ENCODE results near the gene PCARE.
A peak's percentile ranks its signal among the peaks of the same experiment; 100 is the strongest.
"Not testable (repeated sequence)": the region's sequence is repeated elsewhere in the genome, so short reads cannot be mapped to it uniquely, and the experiment has no call there.

Gene PCARE

DNA sequence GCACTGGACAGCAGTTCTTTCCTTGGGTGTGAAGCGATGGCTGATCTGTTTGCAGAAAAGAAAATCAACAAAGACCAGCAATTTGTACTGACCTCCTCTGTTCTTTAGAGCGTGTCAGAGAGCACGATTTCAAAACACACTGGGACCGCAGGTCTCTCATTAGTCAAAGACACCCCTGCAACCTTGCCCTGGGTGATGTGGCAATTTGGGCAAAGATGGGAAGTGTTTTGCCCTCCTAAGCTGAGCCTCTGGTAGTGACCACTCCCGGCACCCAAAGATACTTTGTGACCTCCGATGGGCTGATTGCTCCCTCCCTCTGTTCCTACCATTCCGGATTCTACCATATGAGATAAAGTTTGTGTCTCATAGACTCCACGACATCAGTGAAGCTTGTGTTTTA, 22.6 kb upstream of the PCARE start:
- no peak for DNase-seq (ENCODE audit: low spot score)

DNA sequence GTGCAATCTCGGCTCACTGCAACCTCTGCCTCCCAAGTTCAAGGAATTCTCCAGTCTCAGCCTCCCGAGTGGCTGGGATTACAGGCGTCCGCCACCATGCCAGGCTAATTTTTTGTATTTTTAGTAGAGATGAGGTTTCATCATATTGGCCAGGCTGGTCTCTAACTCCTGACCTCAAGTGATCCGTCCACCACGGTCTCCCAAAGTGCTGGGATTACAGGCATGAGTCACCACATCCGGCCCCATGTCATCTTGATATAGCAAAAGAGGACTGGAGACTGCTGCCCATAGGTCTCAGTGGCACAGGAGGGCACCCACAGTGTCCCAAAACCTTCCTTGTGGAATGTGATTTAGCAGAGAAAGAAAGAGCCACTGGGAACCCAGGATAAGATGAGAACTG, 16.0 kb upstream of the PCARE start:
- not testable (repeated sequence) for DNase-seq (ENCODE audit: low spot score)

DNA sequence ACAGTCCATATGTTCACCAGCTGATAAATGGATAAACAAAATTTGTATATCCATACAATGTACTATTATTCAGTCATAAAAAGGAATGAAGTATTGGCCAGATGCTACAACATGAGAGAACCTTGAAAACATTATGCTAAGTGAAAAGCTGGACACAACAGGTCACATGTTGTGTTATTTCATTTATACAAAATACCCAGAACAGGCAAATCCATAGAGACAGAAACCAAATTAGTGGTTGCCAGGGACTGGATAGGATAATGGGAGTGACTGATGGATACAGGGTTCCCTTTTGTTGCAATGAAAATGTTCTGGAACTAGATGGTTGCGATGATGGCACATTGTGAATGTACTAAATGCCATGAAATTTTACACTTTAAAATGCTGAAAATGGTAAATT, 10.2 kb upstream of the PCARE start:
- no peak for DNase-seq (ENCODE audit: low spot score)

DNA sequence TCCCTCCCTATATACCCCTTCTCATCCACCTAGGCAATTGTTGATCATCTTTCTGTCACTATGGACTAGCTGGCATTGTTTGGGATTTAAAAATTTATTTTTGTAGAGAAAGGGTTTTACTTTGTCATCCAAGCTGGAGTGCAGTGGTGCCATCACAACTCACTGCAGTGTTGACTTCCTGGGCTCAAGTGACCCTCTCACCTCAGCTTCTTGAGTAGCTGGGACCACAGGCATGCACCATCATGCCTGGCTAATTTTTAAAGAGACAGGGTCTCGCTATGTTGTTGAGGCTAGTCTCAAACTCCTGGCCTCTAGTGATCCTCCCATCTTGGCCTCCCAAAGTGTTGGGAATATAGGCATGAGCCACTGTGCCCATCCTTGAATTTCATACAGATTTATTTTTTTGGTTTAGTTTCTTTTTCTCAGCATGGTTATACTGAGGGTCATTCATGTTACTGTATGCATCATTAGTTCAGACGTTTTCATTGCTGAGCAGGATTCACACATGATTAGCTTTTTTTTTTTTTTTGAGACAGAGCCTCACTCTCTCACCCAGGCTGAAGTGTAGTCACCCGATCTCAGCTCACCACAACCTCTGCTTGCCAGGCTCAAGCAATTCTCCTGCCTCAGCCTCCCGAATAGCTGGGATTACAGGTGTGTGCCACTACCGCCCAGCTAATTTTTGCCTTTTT, 8.6 kb upstream of the PCARE start:
- DNase-seq (ENCODE audit: low spot score), result no peak

DNA sequence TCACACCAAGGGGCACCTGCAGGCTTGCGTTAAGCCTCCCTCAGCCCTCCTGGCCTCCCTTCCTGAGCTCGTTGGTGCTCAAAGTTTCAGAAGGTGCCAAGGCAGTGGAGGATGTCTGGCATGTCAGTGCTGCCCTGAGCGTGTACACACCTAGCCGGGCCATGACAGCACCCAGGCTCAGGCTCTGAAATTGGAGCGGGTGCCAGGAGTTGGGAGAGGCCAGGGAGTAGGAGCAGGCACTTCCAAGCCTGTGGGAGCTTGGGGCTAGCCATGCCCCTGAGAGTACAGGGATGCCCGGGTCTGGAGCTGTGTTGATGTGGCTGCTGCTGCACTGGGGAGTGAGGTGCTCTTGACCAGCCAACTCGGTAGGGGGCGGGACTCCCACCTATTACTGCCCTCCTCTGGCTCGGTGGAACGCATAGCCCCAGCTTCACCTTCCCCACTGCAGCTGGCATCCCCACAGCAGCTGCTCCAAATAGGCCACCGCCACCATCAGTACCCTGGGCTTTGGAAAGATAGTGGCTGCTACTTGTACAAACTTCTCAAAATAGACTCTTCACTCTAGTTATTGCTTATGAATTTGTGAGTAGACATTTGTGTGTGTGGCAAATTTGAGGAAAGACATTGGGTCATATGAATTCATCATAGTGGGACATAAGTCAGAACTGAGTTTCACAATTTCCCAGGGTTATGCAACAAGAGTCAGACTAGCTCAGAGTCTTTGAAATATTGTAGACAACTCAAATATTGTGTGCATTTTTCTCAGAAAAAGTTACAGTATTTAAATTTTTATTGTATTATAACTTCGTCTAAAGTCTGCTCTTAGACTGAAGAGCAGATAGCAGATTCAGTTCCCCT, 6.8 kb upstream of the PCARE start:
- DNase-seq (ENCODE audit: low spot score), result no peak

DNA sequence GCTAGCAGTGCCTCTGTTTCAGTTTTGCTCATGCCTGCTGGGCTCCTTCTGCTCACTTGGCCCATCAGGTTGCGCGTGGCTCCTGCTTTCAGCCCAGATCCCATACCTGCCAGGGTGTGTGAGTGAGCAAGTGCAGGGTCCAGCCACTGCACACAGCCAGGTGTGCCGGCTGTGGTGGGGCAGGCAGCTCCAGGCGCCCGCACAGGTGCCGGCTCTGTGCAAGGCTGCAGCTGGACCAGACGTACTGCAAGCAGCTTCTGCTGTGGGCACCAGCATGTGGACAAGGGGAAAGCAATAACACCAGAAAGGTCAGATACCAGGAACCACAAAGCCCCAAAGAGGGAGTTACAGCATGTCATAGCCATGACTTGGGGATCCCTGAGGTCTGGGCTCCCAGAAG, 5.6 kb upstream of the PCARE start:
- no peak for DNase-seq (ENCODE audit: low spot score)

DNA sequence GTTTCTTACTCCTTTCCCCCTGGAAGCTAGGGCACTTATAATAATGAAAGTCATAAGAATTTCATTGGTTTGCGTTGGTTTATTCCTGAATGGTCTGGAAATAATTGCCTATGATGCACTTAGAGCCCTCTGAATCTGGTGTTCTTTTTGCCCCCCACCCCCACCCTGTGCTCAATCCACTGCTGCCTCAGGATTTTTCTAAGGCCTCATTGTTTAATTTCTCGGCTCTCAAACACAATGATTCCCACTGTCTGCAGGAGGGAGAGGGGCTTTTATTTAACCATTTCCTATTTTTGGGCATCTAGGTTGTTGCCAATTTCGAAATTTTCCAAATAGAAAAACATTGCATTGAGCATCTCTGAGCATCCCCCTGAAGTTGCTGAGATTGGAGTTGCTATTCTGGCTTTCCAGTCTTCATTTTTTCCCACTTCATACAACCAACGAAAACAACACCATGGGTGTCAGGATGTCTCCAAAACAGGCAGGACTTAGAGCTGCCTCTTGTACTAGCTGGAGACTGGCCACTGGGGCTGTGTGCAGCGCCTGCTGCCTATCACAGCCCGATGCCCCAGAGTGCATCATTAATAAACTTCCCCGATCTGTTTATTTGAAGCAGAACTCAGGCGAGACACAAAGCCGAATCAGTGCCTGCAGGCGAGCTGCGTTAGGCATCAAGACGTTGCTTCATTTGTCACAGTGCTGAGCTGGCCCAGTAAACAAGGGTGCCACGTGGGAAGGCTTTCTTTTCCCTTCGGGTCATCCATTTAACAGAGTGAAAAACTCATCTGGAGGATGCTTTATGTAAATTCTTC, 1.8 kb upstream of the PCARE start:
- peak; percentile 61 for DNase-seq (ENCODE audit: low spot score)

DNA sequence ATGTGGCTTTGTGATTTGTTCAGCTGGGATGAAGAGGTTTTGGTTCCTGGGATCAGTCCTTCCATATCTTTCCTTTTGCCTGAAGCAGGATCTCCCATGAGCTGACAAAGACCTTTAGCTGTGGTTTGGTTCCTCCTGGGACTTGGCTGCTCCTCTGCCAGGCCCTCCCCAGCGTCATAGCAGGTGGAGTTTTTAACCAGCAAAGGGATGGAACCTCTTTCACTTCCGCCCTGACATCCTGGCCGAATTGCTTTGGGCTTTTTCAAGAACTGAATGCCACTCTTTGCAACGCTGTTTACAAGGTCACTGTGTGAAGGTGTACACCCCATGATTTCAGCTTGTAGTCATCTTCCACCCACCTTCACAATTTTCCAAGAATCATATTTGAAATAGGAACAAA, 390 bp downstream of the PCARE start:
- DNase-seq (ENCODE audit: low spot score), result no peak

DNA sequence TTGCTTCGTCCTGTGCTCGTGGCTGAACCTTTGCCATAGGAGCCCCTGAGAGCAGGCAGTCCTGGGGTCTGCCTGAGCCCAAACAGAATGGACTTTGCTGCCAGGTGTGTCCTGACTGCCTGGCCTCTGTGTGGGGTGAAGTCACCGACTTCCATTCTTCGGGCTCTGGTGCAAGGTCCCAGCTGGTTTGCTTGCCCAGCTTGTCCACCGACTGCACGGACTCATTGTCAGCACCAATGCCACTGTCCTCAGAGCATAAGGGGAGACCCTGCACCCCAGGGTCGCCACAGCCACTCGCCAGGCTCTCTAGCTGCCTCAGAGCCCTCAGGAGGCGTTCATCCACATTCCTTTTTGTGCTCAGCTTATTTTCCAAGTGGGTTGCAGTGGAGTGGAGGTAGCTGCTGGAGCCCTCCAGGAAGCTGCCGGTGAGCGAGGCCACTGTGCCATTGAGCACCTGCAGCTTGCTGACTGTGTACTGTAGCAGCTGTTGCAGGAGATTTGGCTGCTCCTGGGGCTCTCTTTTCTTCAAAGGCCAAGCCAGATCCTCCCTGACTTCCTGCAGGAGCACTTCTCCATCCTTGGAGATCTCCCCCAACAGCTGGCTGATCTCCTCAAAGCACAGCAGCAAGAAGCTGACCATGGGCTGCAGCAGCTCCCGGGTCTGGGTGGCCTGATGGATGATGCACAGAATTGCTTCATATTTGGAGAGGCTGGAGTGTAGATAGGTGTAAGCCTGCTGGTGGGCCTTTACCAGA, 1.2 kb downstream of the PCARE start:
- no peak for DNase-seq (ENCODE audit: low spot score)

DNA sequence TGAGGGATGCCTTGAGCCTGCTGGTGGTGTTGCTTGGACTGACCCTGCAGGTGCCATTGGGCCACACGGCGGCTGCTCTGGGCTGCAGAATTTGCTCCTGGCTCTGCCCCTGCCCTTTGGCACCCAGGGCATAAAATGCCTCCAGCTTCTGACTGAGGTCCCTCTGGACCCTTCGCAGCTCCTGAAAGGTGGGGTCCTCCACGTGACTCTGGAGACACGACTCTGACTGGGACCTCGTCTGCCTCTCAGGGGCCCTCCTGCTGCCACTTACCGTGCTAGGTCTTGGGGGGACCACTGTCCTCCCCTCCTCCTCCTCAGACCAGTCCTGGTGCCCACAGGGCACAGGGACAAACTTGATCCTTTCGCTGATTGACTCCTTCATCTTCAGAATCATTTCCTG, 2.1 kb downstream of the PCARE start:
- no peak for DNase-seq (ENCODE audit: low spot score)

DNA sequence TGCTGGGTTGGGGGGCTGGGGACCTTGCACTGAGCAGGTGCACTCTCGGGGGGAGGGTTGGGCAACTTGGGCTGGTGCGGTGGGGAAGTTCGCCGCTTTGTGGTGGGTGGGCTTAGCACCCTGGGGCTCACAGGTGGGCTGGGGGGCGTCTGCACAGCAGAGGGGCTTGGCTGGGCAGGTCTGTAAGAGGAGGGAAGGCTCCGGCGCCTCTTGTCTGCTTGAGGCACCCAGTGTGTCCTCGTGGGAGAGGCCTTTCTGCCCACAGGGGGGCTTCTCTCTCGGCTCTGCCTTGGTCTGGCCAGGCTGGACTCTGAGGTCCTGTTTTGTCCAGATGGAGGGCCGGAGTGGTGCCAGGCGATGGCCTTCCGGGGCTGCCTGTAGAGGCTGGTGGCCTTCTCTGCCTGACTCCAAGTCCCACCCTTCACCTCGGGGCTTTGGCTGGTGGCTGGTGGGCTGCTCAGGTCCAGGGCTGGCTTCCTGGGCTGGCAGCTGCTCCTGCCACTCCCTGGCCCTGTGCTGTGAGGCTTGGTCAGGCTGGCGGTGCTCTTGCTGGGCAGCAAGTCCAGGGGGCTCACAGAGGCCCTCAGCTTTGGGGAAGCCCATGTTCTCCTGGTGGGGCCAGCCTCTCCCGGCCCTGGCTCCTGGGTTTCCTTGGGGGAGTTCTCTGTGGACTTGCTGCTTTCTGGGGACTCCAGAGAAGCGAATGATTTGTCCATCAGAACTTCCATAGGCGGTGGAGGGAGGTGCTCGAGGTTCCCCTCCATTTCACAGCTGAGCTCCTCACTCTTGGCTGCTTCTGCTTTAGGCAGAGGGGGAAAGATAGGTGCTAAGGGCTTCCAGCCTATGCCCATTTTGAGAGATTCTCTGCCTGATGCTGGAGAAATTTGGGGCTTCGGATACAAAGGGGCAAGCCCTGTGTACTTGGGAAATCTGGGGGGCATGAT, 3.0 kb downstream of the PCARE start:
- no peak for DNase-seq (ENCODE audit: low spot score)

DNA sequence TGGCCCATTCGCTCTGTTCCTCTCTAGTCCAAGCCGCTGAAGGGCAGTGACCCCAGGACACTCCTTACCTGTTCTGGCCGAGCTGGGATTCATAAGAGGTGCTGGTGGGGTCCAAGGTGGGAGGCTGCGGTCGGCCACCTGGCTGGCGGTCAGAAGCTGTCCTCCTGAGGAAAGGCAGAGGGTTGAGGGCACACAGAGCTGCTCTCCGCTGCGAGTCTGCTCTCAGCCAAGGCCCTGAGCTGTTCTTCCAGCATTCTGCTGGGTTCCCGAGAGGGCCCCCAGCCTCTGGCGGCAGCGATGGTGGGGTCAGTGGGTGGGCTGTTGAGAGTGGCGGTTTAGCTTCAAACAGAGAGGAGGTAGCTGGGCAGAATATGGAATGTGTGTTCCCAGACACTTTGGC, 3.8 kb downstream of the PCARE start:
- no peak for DNase-seq (ENCODE audit: low spot score)

DNA sequence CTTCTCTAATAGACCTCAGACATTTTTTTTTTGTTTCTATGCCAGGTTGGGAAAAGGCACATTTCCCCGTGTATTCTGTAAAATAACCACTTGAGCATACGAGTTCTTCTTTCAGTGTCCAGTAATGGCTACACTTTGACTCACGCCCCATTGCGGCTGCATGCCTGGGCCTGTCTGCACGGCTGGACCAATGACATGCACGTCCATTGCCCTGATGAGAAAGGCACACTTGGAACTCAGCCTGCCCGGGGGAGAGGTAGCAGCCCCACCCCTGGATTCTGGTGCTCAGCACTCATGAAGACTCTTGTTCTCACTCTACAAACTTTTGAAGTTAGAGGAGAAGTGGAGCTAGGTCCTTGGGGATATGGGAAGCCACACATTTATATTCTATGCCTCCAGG, 5.8 kb downstream of the PCARE start:
- no peak for DNase-seq (ENCODE audit: low spot score)

DNA sequence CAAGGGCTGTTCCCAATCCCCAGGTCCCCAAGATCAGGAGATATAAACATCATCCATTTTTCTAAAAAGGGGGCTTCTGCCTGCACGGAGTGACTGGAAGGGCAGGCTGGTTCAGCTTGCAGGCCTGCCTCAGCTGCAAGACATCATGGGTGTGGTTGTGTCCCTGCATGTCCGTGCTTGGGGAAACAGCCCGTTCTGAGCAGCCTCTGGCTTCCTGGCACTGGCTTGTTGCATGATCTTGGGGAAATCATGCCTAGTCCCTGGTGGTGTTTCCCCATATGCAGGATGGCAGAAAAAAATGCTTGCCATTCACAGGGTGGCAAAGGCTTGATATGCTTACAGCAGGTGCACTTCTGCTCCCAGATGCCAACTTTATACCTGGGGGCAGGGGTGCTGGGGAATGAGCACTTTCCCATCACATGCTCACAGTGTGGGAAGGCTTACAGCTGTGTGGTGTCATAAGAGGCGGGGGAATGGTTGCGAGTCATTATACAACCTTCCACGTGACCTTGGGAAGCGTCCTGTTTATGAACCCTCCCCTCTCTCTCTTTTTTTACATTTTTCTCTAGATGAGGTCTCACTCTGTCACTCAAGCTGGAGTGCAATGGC, 7.2 kb downstream of the PCARE start:
- no peak for DNase-seq (ENCODE audit: low spot score)

DNA sequence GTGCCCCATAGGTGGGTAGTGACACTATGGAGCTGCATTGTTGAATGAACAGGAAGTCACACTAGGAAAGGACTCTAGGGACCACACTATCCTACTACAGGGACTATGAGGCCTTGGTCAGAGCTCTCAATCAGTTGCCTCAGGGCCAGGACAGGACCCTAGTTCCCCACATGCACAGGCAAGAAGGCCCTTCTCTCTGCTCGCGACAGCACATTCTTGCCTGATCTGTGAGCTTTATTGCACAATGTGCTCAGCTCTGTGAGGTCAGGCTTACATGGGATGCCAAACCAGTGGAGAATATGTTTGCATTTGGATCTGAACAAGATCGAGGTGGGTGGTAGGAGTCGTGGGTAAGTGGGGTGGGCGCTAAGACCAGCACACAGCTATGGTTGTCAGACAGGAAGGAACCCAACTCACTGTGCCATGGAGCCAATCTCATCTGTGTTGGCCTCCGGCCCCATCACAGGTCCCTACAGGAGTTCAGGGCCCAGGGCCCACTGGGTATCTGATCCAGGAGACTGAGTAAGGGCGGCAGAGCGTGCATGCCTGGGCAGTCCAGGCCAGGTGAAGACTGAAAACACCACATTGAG, 8.0 kb downstream of the PCARE start:
- DNase-seq (ENCODE audit: low spot score), result no peak

DNA sequence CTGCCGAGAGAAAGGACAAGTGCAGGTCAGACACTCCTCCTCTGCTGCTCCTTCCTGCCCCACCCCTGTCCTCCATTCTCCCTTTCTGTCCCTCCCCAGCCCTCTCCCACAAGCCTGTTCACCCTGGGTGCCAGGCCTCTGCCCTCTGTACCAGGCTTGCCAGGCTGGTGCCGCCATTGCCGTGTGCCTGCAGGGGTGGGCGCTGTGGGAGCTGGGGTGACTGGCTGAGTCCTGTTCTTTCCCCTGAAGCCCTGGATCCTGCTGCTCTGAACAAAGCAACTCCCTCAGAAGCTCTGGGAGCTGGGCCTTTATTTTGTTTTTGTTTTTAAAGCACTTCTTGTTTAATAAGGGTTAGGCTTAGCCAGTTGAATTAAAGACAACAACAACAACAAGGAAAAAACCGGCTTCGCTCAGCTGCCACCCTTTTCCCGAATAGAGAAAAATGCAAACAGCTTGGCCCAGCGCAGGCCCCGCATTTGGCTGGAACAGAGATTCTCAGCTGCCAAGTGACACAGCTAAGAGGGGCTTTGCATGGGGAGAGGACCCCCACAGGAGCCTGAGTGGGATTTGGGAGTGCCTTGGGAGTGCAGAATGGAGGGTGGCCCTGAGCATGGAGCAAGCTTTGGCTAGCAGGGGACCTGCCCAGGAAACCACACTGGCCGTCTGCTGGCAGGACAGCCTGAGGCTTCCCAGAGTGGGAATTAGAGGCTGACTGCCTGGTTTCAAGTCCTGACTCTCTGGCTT, 9.1 kb downstream of the PCARE start:
- no peak for DNase-seq (ENCODE audit: low spot score)

DNA sequence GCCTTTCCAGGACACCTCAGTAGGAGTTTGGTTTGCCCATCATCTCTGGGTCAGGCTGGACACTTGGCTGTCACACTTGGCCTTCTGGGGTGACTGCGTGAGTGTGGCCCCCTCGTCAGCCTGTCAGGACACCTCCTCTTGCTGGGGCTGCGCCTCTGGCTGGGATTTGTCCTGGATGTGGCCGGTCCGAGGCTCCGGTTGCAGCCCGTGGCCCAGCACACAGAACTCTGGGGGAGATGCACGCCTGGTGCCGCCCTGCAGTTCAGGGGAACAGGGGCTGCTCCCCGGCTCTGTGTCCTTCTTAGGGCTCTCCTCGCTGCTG, 9.6 kb downstream of the PCARE start:
- DNase-seq (ENCODE audit: low spot score), result no peak

DNA sequence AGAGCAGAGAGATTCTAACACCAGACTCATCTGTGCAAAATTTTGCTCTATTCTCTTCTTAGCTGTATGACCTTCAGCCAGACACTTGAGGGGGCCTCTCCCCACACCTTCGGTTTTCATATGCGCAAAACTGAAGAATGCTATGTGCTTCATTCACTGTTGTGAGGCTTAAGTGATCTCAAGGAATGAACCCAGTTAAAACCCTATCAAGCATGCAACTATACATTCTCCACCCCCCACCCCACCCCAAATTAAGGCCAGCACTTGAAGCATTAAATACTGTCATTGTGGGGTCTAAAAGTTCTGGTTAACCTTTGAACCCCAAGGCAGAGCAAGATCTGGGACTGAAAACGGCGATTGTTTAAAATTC, 10.0 kb downstream of the PCARE start:
- DNase-seq (ENCODE audit: low spot score), result no peak

DNA sequence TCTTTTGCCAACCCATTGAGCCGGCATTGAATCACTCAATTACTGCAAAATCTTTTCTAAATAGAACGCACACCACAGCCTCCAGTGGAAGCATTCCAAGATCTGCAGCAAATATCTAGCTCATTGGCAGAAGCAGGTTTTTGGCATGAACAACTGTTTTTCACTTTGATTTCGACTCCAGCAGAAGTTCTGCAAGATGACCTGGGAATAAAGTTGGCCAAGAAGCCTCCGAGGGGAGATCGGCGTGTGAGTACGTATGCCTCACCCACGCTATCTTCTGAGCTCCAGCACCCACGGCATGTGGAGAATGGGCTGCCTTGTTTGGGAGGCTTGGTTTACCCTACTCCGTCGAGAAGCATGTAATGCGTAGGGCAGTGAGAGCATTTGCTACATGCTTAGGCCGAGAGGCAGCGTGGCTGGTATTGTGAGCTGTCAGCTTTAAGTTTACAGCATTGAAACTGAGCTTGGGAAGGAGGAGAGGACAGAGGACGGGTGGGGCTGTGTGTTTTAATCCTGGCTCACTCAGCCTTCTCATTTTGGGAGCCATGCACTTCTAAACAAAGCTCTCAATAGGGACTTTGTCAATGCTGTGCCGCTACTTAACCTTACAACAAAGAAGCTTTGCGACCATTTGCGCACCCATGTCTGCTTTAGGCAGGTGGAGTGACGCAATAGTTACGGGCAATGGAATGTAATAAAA, 10.5 kb downstream of the PCARE start:
- DNase-seq (ENCODE audit: low spot score), result no peak

All from COLO829 (cell line).